Lower leg skin (tissue), 4 donors: ENCODE data around the gene COL4A3. TPM values are rescaled to one million over a fixed set of nuclear protein-coding genes. Genes with fewer than 3 reads are reported as not detected.

Source experiments
- DNase-seq, 2 donors: peaks; one replicate each; pipeline ENCODE4 v3.0.0-alpha.2; 2019; ENCODE audit warnings: low spot score in 2 of 2
- H3K4me3 ChIP-seq: fragments of 200-600 bp; sonication (generic); 2 replicates; pipeline ENCODE4 v1.5.1; 2017; ENCODE audit warnings: mild to moderate bottlenecking, low read depth; ENCODE audit not compliant: poor library complexity, severe bottlenecking
- CTCF ChIP-seq, 3 donors: fragments of 450-650 bp; IDR thresholded peaks; one replicate each; pipeline ENCODE4 v1.5.1; 2016; ENCODE audit warnings: antibody characterized with exemption in 3 of 3, mild to moderate bottlenecking in 3 of 3, moderate library complexity in 2 of 3
- POLR2A ChIP-seq, 2 donors: fragments of 450-650 bp; IDR thresholded peaks; one replicate each; pipeline ENCODE4 v1.6.1; 2016 to 2017; ENCODE audit warnings: antibody characterized with exemption in 2 of 2, mild to moderate bottlenecking in 1 of 2, moderate library complexity in 1 of 2
- WGBS, 2 donors: methylation state at CpG; one replicate each; pipeline ENCODE4 v1.1.5; 2018; 5-methylcytosine and 5-hydroxymethylcytosine counted together
- intact Hi-C: fragments of 100-400 bp; cut with DNase I; formaldehyde crosslinking; loops from one replicate; pipeline ENCODE4 v1.15.0; 2023; ENCODE audit warnings: low total_unique reads
- total RNA-seq, 4 donors: library from RNA; depleted of rRNA; stranded (reverse); fragments of >200 nt; gene quantifications; one replicate each; pipeline ENCODE4 v1.1.0, GENCODE V29; 2016

COL4A3 gene
- total RNA-seq, 4 donors from 2014 or later: 0.08 to 0.56 (median 0.24) TPM

- no peak for DNase-seq
- WGBS, 2 donors: 86 to 94% methylated on average over 5 of the region's 5 CpGs
- intact Hi-C loops: no loop called here
- TF ChIP-seq CTCF (IDR thresholded peaks at IDR 0.05) (no peak), POLR2A (IDR thresholded peaks at IDR 0.05) (no peak)
- H3K4me3 ChIP-seq: no peak overlapping the region
Measured at GRCh38 chr2:227360351-227360750, 195.9 kb downstream of the COL4A3 start.

- TF ChIP-seq CTCF (IDR thresholded peaks at IDR 0.05): no peak
- no peak for TF ChIP-seq POLR2A (IDR thresholded peaks at IDR 0.05)
- WGBS, 2 donors: 94 to 95% methylated on average over 6 of the region's 6 CpGs
- no peak overlapping the region for H3K4me3 ChIP-seq
- no peak for DNase-seq
- intact Hi-C loops: no loop called here
Measured at GRCh38 chr2:227363756-227364155, 199.3 kb downstream of the COL4A3 start.

Other genes with a start within 250 kb of the COL4A3 start
- gene COL4A4, start 419 bp upstream of the COL4A3 start, total RNA-seq: under 1 TPM; 0.04 to 0.58 (median 0.18) TPM
- 100 to 1,000 TPM in 1 of 4 donors, 10 to 100 TPM in 3; 76.6 to 105 (median 83.3) TPM for gene MFF, start 160.6 kb downstream of the COL4A3 start, total RNA-seq
- gene TM4SF20, start 214.7 kb downstream of the COL4A3 start, total RNA-seq: not detected
- gene SCYGR1, start 223.3 kb downstream of the COL4A3 start, total RNA-seq: not detected